HL-60/S4 (cell line): Measurements from ENCODE around the gene HLA-DQB1.

Source experiments
- in situ Hi-C: fragments of 300-500 bp; cut with MboI; formaldehyde crosslinking; loops from 2 replicates; pipeline ENCODE4 v1.14.3; 2022; ENCODE audit warnings: low sequenced_read_pairs

Gene HLA-DQB1

GRCh38 chr6:32627831-32628230 lies 38.6 kb downstream of the HLA-DQB1 start:
- in situ Hi-C loops, result no loop called here

GRCh38 chr6:32627249-32627648 lies 39.2 kb downstream of the HLA-DQB1 start:
- in situ Hi-C loops, result no loop called here

GRCh38 chr6:32625137-32625536 lies 41.3 kb downstream of the HLA-DQB1 start:
- in situ Hi-C loops, result no loop called here

GRCh38 chr6:32624565-32624964 lies 41.9 kb downstream of the HLA-DQB1 start:
- in situ Hi-C loops, result no loop called here

GRCh38 chr6:32623693-32624092 lies 42.8 kb downstream of the HLA-DQB1 start:
- in situ Hi-C loops, result no loop called here

GRCh38 chr6:32622545-32623401 lies 43.7 kb downstream of the HLA-DQB1 start:
- in situ Hi-C loops, result no loop called here

- in situ Hi-C loops, result no loop called here
Observed at GRCh38 chr6:32621372-32621771, 45.1 kb downstream of the HLA-DQB1 start.

GRCh38 chr6:32617751-32618150 lies 48.7 kb downstream of the HLA-DQB1 start:
- in situ Hi-C loops, result no loop called here

- in situ Hi-C loops, result no loop called here
Observed at GRCh38 chr6:32615885-32616532, 50.4 kb downstream of the HLA-DQB1 start.

GRCh38 chr6:32614366-32615081 lies 51.9 kb downstream of the HLA-DQB1 start:
- in situ Hi-C loops, result no loop called here

GRCh38 chr6:32613475-32613874 lies 53.0 kb downstream of the HLA-DQB1 start:
- in situ Hi-C loops, result no loop called here

GRCh38 chr6:32610682-32611296 lies 55.7 kb downstream of the HLA-DQB1 start:
- in situ Hi-C loops, result no loop called here

- in situ Hi-C loops, result no loop called here
Observed at GRCh38 chr6:32609731-32610640, 56.5 kb downstream of the HLA-DQB1 start.
